GM18526 (cell line): ENCODE results near the gene CELSR2.

Experiments
- POLR2A ChIP-seq: IDR thresholded peaks from 3 replicates; pipeline ENCODE4 v1.6.1; 2011; ENCODE audit not compliant: insufficient read length; ENCODE audit errors: extremely low read depth

CELSR2 gene

DNA sequence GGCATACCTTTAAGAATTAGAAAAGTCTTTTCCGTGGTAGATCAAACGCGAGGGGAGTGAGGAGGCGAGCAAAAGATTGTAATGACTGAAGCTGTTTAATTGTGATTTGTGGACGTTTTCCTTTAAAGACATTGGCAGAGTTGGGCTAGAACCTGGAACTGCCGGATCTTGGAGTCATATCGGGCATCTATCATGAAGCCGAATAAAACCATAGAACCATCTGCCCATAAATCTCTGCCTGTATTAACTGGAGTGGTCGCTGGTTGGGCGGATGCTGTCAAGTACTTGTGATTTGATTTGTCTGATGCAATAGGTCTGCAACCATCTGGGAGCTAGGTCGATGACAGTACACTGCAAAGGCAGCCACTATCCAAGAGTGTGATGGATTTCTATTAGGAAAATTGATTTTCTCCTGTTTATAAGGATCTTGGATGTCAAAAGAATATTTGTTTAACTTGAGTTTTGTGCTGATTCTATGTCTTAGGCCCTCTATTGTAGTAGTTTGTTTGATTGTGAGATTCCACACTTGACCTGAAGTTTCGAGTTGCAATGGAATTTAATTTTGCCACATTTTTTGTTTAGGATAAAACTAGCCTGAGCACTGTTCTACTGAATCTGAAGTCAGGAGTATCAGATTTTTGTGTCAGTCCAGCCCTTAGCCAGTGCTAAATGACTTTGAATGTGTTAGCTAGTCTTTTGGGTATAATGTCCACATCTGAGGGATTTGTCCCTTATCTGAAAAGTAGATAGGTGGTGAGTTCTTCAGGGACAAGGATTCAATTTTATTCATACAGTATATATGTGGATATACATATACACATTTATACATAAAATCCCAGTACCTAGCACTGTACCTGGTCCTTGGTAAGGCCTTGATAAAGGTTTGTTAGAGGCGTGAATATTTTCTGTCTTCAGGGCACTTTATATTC lies 34.4 kb upstream of the CELSR2 start:
- no peak for TF ChIP-seq POLR2A

DNA sequence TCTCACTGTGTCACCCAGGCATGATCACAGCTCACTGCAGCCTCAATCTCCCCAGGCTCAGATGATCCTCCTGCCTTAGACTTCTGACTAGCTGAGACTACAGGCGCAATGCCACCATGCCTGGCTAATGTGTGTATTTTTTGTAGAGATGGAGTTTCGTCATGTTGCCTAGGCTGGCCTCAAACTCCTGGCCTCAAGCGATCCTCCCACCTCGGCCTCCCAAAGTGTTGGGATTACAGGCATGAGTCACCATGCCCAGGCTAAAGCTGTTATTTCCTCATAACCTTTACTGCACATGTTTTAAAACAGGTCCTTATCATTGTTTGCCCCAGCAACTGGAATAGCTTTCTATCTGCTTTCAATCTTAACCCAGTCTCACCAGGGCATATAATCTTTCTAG lies 32.7 kb upstream of the CELSR2 start:
- no peak for TF ChIP-seq POLR2A

DNA sequence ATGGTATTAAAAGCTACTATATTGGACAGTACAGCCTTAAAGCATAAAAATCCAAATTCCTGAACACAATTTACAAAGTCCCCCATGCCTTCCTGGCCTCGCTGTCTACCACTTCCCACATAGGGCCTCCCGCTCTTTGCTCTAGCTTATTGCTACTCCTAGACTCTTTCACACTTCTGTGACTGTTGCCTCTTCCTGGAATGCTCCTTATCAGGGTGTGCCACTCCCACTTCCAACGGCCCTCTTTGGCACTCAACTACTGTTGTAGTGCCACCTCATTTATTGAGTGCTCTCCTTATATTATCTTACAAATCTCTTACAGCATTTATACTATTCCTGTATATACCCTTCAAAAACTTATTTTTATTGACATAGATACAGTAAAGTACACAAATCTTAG lies 30.8 kb upstream of the CELSR2 start:
- TF ChIP-seq POLR2A: no peak

DNA sequence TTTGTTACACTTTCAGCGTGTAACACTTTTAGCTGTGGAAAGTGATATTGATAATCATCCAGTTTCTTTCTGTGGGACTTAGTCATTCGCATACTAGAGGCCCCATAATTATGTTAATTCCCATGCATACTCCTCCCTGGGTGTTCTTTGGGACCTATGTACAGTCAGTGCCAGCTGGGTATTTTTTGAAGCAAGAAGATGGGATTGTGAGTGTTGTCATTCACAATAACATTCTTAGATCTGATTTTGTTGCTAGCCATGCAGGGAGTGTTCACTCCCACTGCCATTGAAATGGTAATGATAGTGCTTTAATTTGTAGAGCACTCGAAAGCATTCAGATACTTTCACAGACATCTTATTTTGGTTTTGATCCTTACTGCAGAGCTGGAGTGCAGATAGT lies 24.0 kb upstream of the CELSR2 start:
- TF ChIP-seq POLR2A: no peak

DNA sequence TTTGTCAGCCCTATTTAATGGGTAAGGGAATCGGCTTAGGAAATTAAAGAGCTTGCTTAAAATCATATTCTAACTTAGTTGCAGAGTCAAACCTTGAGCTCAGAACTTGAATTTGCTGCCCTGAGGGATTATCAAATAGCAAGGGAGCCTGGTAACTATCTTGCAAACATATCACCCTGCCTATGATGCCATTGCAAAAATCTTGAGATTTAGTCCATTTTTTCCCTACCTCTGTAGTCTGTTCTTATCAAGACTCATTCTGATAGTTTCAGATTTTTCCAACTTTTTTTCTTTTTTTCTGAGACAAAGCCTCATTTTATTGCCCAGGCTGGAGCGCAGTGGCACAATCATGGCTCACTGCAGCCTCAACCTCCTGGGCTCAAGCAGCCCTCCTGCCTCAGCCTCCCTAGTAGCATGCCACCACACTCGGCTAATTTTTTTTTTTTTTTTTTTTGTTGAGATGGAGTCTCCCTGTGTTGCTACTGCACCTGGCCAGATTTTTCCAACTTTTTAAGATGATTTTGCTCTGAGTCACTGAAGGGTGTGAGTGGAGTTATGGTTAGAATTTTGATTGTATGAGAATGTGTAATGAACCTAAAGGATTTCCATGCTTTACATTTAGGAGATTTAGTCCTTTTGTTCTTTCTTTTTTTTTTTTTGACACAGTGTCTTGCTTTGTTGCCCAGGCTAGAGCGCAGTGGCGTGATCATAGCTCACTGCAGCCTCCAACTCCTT lies 23.5 kb upstream of the CELSR2 start:
- TF ChIP-seq POLR2A: no peak

DNA sequence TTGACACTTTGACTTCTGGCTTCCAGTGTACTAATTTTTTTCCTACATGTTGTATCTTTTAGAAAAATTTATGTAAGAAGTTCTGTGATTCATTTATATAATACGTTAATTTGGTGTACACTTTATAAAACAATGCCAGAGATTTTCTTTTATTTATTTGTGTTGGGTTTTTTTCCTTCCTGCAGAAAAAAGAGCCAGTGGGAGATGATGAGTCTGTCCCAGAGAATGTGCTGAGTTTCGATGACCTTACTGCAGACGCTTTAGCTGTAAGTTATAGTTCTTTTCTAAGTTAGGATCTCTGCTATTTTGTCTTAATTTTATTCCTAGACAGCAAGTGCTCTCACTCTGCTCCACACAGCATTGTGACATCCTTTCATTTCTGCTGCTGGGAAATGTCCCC lies 21.2 kb upstream of the CELSR2 start:
- TF ChIP-seq POLR2A: no peak

DNA sequence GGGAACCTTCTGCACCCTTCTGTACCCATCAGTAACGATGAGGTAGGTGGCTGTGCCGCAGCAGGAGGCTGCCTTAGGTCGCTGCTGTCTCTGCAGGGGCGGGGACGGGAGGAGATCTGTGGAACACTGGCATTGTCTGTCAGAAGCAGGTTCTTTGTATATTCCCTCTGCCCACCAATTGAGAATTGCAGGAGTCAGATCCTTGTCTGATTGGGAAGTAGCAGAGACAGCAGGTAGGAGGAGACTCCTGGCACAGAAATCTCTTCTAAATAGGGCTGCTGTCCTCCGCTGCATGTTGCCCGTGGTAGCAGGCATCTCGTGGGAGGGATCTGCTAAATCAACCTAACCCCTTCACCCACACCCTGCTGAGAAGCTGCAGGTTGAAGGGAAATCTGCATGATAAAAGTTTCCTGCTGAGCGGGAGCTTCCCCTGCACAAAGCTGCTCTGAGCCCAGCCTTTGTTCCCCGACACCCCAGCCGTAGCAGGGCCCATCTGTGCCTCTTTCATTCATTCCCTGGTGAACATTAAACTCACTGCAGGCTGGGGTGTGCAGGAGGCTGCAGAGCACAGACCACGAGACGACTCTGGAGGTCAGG lies 19.7 kb upstream of the CELSR2 start:
- TF ChIP-seq POLR2A: no peak

DNA sequence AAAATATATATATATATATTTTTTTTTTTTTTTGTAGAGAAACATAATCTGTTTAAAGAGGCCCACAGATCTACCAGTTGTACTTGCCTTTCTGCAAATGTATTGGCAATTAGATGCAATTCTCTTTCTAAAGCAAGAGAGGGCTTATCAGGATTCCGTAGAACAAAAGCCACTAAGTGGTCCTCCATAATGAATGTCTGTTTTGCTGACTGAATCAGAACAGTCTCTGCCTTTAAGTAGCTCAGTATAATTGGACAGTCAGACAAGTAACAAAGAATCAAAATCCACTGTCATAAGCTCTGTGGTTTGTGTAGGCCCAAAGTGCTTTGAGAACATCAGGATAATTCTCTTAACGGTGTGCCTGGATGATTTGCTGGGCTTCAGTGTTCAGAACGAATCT lies 18.3 kb upstream of the CELSR2 start:
- no peak for TF ChIP-seq POLR2A

DNA sequence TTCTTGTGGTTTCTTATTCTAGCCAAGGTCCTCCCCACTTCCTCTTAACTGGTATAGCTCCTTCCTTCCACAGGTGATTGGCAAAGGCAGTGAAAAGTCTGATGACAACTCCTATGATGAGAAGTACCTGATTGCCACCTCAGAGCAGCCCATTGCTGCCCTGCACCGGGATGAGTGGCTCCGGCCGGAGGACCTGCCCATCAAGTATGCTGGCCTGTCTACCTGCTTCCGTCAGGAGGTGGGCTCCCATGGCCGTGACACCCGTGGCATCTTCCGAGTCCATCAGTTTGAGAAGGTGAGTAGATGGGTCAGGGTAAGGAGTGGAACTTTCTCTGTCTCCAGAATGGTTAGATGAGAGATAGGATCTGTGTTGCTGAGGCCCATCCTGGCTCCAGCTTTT lies 14.2 kb upstream of the CELSR2 start:
- no peak for TF ChIP-seq POLR2A

DNA sequence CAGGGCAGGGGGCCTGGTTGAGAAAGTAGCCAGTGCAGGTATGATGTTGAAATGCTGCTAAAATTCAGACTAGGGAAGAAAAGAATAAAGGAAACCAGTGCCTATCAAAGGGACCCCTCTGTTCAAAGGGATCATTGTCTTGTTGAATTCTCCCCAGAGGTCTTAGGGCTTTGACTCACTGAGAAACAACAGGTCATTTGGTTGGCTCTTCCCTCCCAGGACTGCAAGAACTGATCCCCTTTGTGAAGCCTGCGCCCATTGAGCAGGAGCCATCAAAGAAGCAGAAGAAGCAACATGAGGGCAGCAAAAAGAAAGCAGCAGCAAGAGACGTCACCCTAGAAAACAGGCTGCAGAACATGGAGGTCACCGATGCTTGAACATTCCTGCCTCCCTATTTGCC lies 11.8 kb upstream of the CELSR2 start:
- no peak for TF ChIP-seq POLR2A

DNA sequence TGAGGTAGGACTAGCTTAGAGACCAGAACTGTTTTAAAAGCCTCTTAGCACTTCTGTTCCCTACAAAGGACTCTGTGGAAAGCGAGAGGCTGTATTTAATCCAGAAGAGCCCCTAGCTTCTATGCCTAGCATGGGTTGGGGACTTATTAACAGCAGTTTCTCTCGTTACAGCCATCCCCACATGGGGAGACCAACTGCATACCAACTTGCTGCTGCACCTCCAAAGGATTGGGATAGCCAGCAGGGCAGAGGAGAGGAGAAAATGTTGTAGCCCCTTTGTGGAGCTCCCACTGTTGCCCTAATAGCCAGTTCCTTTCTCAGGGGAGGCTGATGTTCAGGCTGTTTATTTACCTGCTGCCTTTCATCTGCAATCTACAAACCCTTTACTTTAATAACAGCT lies 11.0 kb upstream of the CELSR2 start:
- TF ChIP-seq POLR2A: no peak

DNA sequence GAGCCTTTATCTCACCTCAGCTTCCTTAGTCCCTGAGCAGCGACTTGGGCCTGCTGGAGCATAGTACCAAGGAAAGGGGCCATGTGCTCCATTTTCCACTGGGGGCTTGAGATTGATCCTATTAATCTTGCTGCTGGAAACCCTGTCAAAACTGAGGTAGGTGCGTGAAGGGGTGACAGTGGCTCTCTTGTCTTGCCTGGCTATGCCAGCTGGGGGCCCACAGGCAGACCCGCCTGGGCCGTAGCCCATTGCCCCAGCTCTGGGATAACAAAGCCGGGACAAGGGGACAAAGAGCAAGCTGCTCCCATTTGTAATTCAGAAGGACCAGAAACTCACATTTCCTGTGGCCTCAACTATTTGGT lies 10.3 kb upstream of the CELSR2 start:
- TF ChIP-seq POLR2A: no peak

DNA sequence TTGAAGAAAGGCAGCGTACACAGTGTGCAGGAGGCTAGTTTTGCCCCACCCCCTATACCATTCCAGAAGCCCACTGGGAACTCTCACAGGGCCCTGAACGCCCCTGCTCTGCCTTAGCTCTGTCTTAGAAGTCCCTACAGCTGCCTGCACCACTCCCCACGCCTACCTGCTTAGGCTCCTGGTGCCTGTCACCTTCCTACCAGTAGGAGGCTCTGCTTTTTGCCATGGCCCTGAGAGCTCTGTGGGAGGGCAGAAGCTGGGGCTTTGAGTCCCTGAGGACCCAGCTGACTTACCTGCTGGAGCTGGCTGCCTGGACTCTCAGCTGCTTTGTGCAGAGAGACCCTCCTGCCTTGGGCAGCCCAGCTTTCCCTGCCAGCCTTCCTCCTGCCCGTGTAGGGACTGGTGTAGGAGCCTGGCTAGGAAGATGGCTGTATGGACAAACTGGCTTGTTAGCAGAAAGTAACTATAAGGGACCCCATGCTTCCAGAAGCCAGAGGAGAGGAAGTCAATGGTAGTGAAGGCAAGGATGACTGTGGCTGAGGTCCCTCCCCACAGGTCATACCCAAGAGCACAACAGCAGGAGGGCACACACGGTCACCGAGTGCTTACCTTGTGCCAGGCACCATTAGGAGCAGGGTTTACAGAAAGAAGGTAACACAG lies 9.8 kb upstream of the CELSR2 start:
- no peak for TF ChIP-seq POLR2A

DNA sequence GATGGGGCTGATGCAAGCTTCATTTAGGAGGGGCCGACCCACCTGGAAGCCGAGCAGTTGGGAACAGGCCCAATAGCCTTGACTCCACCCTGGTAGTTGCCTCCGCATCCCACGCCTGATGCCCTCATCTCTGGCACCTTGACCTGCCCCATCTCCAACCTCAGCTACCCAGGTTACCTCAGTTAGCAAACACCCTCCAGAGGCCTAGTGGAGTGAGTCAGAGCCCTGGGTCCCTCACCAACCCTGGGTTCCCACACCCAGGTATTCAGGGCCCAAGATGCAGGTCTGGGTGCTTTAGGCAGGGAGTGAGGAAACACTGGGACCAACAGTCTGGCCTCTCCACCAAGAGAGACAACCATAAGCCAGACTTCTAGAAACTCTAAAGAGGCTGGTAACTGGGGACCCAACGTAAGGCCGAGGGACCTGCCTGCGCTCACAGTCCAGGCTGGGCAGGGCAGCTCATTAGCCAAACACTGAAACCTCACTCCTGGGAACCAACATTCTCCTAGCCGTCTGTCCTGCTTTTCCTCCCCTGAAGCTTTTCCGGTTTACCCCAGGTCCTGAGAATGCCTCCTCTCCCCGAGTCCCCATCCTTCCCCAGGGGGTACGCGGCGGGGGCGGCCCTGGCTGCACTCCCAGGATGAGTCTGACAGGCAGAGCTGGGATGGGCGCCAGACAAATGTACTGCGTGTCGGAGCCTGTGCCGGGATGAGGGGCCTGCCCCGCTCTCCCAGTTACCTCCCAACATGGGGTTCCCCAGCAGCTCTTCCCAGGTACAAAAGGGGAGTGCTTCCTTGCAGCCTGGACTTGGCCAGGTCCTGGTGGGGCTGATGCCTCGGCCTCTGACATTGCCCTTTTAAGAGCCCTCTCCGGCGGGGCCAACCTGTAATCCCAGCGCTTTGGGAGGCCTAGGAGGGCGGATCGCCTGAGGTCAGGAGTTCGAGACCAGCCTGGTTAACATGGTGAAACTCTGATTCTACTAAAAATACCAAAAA lies 8.9 kb upstream of the CELSR2 start:
- TF ChIP-seq POLR2A: no peak
